Fibroblast of pulmonary artery (primary cell): ENCODE measurements around the gene ANKRD53.

Source experiments
- DNase-seq: peaks from one replicate; pipeline ENCODE4 v3.0.0-alpha.2; 2010; ENCODE audit warnings: low read depth
- H3K4me3 ChIP-seq: replicated peaks from 2 replicates; pipeline ENCODE4 v1.5.1; 2011; ENCODE audit warnings: low read depth, mild to moderate bottlenecking, control low read depth, low read length, moderate library complexity
- CTCF ChIP-seq: IDR thresholded peaks from 2 replicates; pipeline ENCODE4 v1.5.1; 2011; ENCODE audit warnings: mild to moderate bottlenecking, control low read depth, low read length, inconsistent platforms; ENCODE audit errors: missing control alignments

Gene ANKRD53

GRCh38 chr2:70936165-70936978 lies 42.1 kb upstream of the ANKRD53 start:
- no peak for DNase-seq
- TF ChIP-seq CTCF: no peak
- no peak overlapping the region for H3K4me3 ChIP-seq

GRCh38 chr2:70936979-70937811 lies 41.2 kb upstream of the ANKRD53 start:
- TF ChIP-seq CTCF: no peak
- no peak for DNase-seq
- no peak overlapping the region for H3K4me3 ChIP-seq

GRCh38 chr2:70937866-70938585 lies 40.4 kb upstream of the ANKRD53 start:
- no peak overlapping the region for H3K4me3 ChIP-seq
- TF ChIP-seq CTCF: no peak
- no peak for DNase-seq

GRCh38 chr2:70938586-70938950 lies 39.9 kb upstream of the ANKRD53 start:
- no peak for DNase-seq
- TF ChIP-seq CTCF: no peak
- no peak overlapping the region for H3K4me3 ChIP-seq

GRCh38 chr2:70939001-70939838 lies 39.2 kb upstream of the ANKRD53 start:
- TF ChIP-seq CTCF: no peak
- DNase-seq: no peak
- H3K4me3 ChIP-seq: no peak overlapping the region

- no peak for TF ChIP-seq CTCF
- no peak overlapping the region for H3K4me3 ChIP-seq
- no peak for DNase-seq
Observed at GRCh38 chr2:70939839-70940580, 38.4 kb upstream of the ANKRD53 start.
